Measurements from ENCODE around the gene KDM4C.
"Not testable (repeated sequence)": the region's sequence is repeated elsewhere in the genome, so short reads cannot be mapped to it uniquely, and the experiment has no call there.

The KDM4C gene

DNA sequence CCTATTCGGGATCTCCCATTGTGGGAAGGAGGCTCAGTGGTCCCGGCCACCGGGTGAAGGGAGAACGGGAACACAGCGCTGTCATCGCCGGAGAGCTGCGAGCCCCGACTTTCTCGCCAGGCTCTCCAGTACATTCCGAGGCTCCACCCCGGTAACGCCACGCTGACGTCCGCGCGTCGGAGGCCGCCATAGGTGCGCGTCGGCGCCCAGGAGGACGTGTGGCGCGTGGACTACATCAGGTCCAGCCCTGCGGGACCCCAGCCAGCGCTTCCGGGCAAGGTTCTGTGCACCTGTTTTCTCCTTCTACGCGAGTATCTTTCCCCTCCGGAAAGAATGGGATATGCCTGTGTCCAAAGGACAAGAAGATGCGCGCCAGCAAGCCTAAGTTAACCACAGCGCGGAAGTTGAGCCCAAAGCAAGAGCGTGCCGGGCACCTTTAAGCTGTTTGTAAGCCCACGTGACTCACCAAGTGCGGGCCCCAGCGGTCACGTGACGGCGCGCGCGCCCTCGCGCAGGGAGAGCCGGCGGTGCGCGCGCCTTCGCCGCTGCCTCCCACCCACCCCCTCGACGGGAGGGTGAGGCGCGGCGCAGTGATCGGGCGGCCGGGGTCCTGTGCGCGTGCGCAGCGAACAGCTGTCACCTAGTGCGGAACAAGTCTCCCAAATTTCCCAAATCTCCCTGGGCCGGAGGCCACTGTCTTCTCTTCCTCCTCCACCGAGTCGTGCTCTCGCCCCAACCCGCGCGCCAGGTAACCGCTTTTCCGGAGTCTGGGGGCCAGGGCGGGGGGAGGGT, at the start of gene KDM4C:
Gene KDM4C (plus strand): TSS at position 518 of the 792 bp plus-strand sequence. CDS start 35,016 bp downstream, outside the sequence.
- peak; percentile 98 for DNase-seq

DNA sequence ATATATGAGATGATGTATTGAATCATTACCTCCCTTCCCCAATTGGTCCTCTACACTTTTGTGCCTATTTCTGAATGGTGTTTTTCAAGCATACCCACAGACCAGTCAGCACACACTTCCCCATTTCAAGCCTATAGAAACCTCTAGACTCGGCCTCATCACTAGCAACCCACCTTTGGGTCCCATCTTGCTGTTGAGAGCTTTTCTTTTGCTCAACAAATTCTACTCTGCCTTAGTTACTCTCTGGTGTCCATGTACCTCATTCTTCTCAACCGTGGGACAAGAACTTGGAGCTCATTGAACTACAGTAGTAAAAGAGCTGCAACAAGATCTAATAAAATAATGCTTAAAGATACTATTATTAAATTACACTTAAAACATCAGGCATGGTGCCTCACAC, 49.0 kb upstream of the KDM4C start:
- no peak for DNase-seq

DNA sequence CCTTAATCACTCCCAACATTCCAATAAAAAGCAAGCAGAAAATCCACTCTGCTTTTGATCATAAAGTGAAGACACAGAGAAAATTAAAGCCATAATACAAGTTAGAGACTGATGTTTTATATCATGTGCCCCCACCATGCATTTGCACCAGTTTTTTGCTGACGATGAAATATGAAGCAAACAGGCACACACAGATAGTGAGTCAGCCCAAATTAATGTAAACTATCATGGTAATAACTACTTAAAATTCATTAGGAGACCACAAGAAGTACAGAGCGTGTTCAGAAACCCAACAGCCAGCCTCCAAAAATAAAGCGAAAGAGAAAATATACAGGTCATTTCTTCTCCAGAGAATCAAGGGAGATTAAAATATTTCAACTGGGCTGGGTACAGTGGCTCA, 46.4 kb upstream of the KDM4C start:
- DNase-seq = no peak

DNA sequence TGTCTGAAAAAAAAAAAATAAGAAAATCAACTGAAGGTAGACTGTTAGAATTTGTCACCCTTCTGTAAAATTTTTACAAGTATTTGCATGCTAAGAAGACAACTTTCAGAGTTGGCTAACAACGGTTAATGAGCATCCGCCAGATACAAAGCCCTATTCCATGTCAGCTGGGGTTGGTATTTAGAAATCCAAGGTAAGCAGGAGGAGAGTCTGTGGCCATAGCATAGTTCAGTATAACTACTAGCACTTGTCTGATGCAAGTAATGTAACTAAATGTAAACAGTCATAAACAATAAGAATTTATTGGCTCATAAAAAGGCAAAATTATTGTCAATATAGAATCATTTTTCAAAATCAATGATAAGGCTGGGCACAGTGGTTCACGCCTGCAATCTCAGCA, 45.7 kb upstream of the KDM4C start:
- no peak for DNase-seq

DNA sequence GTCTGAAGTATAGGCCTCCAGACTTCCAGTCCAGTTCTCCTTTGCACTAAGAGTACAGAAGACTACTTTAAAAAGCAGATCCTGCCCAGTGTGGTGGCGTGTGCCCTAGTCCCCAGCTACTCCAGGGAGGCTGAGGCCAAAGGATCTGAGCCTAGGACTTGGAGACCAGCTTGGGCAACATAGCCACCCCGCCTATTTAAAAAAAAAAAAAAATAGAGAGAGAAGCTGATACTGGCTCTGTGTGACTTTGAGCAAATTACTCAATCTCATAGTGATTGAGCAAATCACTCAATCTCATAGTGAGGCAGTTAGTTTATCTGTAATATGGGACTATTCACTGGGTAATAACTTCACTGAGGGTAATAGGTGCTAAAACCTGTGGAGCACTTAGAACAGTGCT, 43.6 kb upstream of the KDM4C start:
- no peak for DNase-seq

DNA sequence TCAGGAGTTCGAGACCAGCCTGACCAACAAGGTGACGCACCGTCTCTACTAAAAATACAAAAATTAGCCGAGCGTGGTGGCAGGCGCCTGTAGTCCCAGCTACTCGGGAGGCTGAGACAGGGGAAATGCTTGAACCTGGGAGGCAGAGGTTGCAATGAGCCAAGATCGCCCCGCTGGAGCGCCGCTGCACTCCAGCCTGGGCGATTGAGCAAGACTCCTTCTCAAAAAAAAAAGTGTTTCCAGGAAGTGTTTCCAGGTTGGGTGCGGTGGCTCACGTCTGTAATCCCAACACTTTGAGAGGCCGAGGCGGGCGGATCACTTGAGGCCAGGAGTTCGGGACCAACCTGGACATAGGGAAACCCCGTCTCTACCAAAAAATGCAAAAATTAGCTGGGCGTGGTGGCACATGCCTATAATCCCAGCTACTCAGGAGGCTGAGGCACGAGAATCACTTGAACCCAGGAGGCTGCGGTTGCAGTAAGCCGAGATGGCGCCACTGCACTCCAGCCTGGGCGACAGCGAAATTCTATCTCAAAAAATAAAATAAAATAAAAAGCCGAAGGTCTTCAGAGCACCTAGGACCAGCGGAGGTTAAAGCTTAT, 42.5 kb upstream of the KDM4C start:
- DNase-seq = not testable (repeated sequence)

DNA sequence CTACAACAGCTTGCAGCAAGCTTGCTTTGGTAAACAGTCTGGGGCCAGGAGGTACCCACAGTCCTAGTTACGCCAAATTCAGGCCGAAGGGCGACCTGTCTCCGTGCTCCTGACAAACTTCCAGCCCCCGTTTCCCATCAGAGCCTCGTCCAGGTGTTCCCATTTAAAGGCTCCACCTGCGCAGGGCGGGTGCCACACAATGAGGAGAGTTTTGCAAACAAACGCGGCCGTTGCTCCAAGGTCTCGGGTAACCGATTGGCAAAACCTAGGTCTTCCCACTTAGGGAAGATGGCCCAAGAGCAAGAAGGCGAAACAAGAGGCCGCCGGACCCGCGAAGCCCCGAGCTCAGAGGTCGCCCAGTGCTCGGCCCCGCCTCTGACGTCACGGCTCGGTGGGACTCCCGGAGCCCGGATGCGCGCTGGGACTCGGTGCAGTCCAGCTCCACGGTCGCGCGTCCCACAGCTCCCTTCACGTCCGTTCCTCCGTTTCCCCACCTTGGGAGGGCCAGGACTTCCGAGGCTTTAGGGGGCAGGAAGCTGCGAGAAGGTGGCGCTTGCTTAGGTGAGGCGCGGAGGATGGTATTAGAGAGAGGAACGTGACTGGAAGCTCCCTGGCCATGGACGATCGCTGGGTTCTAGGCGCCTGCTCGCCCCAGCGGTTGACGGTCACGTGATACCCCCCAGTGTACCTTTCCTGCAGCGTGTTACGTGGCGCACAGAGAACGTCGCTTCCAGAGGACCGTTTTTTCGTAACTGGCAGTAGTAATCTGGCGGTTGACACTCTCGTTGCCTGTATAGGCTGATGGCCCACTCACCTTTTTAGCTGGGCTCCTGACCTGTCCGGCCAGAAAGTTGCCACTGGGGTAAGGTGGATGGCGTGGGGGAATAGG, 41.8 kb upstream of the KDM4C start:
- peak; percentile 91 for DNase-seq

DNA sequence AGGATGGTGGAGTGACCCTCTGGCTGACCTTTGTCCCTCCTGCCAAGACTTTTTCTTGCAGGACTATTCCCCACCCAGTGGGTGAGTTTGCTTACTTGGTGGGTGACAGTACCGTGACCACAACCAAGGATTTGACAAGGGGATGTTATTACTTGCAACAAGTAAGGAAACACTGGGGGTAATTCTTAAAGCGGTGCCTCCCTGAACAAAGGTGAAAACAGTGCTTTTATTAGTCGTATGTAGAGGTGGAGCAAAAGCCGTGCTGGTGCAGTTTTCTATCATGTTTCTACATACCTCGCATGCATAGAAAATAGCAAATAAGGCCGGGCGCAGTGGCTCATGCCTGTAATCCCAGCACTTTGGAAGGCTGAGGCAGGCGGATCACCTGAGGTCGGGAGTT, 41.0 kb upstream of the KDM4C start:
- DNase-seq = no peak

DNA sequence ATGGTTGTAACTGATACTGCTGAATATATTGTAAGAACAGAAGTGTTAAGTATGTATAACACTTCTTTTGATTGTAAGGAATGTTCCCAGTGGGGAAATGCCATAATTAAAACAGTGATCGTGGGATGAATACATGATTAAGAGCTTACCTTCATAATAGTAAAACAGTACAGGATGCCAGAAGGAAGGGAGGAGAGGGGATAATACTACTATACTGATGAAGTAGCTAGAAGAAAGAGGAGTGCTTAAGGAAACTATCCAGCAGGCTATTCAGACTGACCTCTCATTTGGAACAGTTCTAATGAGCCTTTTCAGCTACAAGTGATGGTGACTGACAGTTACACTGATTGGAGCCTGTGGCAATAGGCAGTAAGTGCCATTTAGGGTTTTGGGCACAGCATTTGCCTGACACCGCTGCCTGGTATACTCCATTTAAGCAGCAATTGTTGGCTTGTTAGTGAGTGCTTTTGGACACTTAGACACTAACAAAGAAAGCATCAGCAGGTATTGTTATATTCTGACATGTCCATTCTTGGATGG, 33.8 kb upstream of the KDM4C start:
- no peak for DNase-seq

DNA sequence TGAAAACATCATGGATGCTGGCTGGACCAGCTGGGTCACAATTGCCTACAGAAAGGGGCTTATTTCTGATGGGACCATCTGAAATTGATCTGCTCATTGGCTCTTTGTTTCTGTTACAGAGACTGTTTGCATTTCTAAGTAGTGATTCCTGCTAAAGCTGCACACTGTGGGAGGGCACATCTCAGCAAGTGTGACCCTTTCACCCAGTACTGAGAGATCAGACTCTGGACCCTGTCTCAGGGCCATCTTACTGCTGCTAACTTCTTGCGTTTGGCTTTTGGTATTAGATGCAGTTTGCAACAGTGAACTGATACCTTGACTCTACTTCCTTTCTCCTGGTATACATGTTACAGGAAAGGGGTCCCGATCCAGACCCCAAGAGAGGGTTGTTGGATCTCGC, 24.5 kb upstream of the KDM4C start:
- no peak for DNase-seq

DNA sequence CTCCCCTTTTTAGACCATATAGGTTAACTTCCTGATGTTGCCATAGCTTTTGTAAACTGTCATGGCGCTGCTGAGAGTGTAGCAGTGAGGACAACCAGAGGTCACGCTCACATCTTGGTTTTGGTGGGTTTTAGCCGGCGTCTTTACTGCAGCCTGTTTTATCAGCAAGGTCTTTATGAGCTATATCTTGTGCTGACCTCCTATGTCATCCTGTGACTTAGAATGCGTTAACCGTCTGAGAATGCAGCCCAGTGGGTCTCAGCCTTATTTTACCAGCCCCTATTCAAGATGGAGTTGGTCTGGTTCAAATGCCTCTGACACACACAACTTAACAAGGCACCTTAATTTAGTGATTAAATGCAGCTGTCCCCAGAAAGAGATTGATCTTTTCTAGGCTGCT, 23.9 kb upstream of the KDM4C start:
- DNase-seq = no peak

DNA sequence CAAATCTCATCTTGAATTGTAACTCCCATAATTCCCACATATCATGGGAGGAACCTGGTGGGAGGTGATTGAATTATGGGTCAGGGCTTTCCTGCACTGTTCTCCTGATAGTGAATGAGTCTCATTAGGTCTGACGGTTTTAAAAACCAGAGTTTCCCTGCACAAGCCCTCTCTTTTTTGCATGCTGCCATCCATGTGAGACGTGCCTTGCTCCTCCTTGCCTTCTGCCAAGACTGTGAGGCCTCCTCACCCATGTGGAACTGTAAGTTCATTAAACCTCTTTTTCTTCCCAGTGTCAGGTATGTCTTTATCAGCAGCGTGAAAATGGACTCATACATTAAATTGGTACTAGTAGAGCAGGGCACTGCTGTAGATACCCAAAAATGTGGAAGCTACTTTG, 22.4 kb upstream of the KDM4C start:
- DNase-seq = no peak

DNA sequence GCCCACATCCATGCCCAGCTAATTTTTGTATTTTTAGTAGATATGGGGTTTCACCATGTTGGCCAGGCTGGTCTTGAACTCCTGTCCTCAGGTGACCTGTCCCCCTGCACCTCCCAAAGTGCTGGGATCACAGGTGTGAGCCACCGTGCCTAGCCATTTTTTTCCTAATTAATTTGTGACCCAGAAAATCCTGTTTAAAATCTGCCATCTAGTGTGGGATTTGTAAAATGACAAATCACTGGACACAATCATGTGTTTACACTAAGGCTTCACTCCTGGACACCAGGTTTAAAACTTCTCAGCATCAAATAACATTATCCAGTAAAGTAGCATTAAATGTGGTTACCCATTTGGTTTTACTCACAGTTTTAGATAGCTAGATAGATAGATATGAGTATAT, 18.6 kb upstream of the KDM4C start:
- peak; percentile 43 for DNase-seq

DNA sequence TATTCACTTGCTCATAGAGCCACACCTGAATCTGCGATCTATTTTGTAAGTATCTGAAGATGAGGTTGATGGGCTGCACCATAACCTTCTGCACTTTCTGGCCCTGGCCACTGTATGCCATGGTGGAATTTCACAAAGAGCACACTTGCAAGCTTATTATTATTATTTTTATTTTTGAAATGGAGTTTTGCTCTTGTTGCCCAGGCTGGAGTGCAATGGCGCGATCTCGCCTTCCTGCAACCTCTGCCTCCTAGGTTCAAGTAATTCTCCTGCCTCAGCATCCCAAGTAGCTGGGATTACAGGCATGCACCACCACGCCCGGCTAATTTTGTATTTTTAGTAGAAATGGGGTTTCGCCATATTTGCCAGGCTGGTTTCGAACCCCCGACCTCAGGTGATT, 8.9 kb upstream of the KDM4C start:
- not testable (repeated sequence) for DNase-seq

DNA sequence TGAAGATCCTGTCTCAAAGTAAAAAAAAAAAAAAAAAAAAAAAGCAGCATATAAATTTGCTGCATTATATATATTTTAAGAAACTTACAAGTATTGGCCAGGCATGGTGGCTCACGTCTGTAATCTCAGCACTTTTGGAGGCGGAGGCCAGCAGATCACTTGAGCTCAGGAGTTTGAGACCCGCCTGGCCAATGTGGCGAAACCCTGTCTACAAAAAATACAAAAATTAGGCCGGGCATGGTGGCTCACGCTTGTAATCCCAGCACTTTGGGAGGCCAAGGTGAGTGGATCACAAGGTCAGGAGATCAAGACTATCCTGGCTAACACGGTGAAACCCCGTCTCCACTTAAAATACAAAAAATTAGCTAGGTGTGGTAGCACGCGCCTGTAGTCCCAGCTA, 2.9 kb upstream of the KDM4C start:
- DNase-seq = not testable (repeated sequence)

DNA sequence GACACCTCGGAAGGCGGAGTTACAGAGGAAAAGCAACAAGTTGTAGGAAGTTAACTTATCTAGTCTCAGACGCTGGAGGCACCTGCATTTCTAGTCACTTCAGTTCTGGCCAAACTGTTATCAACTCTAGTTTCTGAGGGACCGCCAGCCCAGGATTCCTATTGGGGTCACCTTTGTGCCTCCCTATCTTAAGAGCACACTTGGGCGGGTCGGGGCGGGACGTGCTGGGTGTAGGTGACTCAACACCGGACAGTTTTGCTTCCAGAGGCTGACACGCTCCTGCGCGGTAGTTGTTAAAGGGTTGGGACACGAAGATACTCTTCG, 679 bp upstream of the KDM4C start:
- peak; percentile 76 for DNase-seq

DNA sequence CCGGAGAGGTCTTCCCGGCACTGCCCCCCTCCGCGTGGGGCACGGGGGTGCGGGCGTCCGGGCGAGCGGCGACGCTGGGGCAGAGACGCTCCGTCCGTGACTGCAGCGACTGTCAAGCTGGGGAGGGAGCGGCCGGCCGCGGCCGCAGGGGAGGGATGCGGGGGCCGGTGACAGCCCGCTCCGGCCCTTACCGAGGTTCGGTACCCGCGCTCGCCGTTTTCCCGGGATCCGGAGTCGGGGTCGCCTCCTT, 400 bp downstream of the KDM4C start:
- DNase-seq = no peak

DNA sequence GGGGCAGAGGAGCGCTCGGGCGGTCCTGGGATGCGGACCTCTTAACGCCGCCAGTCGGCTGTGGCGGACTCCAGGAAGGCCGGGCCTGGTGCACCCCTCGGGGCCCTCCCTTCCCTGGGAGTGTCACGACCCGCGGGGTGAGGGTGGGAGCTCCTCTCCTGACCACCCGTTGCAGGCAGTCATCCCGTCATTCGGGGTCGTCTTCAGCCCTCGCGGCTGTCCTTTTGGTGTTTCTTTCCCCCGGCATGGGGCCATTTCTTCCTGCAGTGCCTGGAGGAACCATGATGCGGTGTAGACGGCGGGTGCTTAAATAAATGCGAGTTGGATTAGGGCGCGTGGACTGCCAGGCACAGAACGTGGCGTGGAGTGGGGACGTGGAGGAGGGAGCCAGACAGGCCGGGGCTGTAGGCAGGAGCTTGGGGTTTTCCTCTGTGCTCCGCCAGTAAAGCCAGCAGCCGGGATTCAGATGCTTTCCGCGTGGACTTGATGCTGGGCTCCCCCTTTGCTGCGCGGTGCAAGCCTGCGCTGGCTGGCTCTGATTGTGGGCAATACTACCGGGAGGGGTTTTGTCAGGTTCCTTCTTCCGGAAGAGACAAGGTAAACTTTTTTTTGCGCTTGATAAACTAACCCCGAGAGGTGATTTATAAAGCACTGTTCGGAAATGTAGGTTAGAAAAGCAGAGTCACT, 868 bp downstream of the KDM4C start:
- peak; percentile 48 for DNase-seq

DNA sequence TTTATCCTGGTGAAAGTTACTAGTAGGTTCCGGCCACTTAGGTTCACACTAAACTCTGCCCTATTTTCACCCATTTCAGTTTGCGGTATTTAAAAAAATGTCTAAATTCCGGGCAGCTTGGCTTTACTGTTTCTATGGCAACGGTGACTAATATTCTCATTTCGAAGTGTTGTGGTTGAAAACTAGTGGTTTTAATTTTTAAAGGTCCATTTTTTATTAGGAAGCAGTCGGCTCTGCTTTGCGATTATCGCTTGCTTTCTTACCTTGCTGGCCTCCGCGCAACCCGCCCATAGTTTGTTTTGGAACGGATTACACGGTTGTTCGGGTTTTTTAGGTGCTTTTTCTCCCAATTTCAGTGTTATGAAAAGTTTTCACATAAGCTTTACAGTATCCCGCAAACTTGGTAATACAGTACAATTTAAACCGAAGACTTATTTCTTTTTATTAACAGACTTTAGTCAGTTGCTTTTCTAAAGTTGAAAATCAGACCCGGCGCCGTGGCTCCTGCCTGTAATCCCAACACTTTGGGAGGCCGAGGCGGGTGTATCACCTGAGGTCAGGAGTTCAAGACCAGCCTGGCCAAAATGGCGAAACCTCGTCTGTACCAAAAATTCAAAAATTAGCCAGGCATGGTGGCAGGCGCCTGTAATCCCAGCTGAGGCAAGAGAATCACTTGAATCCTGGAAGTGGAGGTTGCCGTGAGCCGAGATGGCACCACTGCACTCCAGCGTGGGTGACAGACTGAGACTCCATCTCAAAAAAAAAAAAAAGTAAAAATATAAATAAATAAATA, 1.6 kb downstream of the KDM4C start:
- DNase-seq = no peak

DNA sequence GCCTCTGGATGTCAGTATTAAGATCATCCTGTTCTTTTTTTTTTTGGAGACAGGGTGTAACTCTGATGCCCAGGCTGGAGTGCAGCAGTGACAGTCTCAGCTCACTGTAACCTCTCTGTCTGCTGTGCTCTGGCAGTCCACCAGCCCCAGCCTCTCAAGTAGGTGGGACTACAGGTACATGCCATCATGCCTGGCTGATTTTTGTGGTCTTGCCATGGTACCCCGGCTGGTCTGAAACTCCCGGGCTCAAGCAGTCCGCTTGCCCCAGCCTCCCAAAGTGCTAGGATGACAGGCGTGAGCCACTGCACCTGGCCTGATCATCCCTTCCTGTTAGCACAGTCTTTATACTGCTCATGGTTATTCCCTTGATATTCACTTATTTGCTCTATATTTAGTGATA, 3.5 kb downstream of the KDM4C start:
- no peak for DNase-seq

DNA sequence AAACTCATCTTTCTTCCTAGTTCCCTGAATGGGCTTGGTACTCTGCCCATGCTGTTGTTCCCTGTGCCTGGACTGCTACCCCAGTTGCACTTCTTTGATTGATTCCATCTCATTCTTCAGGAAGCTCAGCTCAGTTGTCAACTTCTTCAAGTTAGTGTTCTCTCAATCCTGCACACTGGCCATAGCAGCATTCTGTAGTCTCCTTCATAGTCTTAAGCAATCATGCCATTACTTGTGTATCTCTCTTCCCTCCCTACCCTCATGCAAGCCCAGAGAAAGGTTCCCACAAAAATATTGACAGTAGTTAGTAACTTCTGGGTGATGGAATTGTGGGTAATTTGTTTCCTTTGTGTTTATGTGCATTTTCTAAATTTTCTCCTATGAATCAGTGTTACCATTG, 5.5 kb downstream of the KDM4C start:
- DNase-seq = no peak

DNA sequence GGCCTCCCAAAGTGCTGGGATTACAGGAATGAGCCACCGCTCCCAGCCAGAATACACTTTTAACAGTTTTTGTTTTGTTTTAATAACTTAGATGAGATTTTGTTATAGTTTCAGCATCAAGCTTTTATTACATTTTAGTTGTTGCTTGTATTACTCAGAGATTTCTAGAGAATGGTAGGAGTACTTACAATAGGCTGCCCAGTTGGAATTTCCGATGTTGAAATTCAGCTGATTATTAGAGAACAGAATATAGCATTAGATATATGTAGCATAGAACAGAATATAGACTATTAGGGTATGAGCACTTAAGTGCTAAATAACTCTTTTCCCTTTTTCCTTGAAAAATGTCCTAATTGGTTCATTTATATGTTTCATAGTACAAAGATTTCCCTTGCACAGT, 6.2 kb downstream of the KDM4C start:
- DNase-seq = no peak

DNA sequence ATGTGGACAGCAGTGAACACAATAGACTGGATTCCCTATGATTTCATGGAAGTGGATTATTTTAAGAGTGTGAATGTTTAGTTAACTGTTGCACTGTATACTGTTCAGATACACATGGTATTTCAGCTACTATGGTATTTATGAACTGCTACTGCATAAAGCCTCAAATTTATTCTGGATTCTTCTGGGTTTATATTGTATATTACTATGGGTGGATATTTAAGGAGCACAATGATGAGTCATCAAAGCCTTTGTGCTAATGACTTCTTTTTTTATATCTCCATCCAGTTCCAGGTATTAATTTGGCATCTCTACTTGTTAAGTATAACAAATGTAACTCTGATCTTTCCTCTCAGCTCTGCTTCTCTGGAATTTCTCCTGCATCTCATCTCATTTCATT, 6.8 kb downstream of the KDM4C start:
- DNase-seq = no peak

Measured in NCI-H1092 treated with DMSO at 0.1 percent for 48 hours (cell line).